Measurements from ENCODE around the gene ALAD.

- TF ChIP-seq CTCF (conservative IDR thresholded peaks at IDR 0.05 in 1 of 2, IDR thresholded peaks at IDR 0.05 in 1 of 2; ENCODE audit: low read depth in 1 of 2, low read length in 2 of 2) = peak; percentile 42 to 48
- TF ChIP-seq EZH2 (IDR thresholded peaks at IDR 0.05; ENCODE audit: low read length, missing control alignments) = no peak
These were observed 45.2 kb upstream of the ALAD start for GRCh38 chr9:113446323-113446740.

All from fibroblast of lung (primary cell).